ENCODE measurements around the gene MROH2A.
"Not testable (repeated sequence)": the region's sequence is repeated elsewhere in the genome, so short reads cannot be mapped to it uniquely, and the experiment has no call there.

Gene MROH2A

GRCh38 chr2:233778030-233778429 lies at the start of gene MROH2A:
MROH2A (plus strand) TSS chr2:233778330; CDS start chr2:233779359, 1,029 bp downstream.
- no peak for TF ChIP-seq CTCF (IDR thresholded peaks at IDR 0.05)
- no peak within 1 kb of the TSS for H3K27ac Mint-ChIP-seq
- no peak within 1 kb of the TSS for H3K4me3 Mint-ChIP-seq
- no peaks in the 10 kb centered on the region for H3K36me3 Mint-ChIP-seq (ENCODE audit: low read depth)
- DNase-seq: no peak
- no peaks in the 10 kb centered on the region for H3K4me1 Mint-ChIP-seq
- H3K27me3 Mint-ChIP-seq (ENCODE audit: low read depth, poor library complexity): peaks cover 4% of the 10 kb centered on the region
- peaks cover 36% of the 10 kb centered on the region for H3K9me3 Mint-ChIP-seq

- no peak for TF ChIP-seq CTCF (IDR thresholded peaks at IDR 0.05)
- Mint-ChIP-seq H3K9me3 (peaks cover 11% of the 10 kb centered on the region), H3K27me3 (ENCODE audit: low read depth, poor library complexity) (peaks cover 25% of the 10 kb centered on the region), H3K27ac (no peak within 1 kb of the TSS), H3K4me3 (no peak within 1 kb of the TSS), H3K4me1 (no peaks in the 10 kb centered on the region), H3K36me3 (ENCODE audit: low read depth) (no peaks in the 10 kb centered on the region)
- no peak for DNase-seq
Observed at GRCh38 chr2:233728723-233729301, 49.3 kb upstream of the MROH2A start, which contains the start of gene UGT1A3. UGT1A3 (plus strand) TSS chr2:233729042; CDS start chr2:233729127, 85 bp downstream.

GRCh38 chr2:233736868-233737653 lies 41.1 kb upstream of the MROH2A start:
- Mint-ChIP-seq H3K9me3 (peaks cover 14% of the 10 kb centered on the region), H3K27me3 (ENCODE audit: low read depth, poor library complexity) (peaks cover 27% of the 10 kb centered on the region)
- not testable (repeated sequence) for H3K4me3 Mint-ChIP-seq; DNase-seq; H3K27ac Mint-ChIP-seq; H3K4me1 Mint-ChIP-seq; H3K36me3 Mint-ChIP-seq (ENCODE audit: low read depth)

- Mint-ChIP-seq H3K9me3 (peaks cover 14% of the 10 kb centered on the region), H3K4me1 (no peaks in the 10 kb centered on the region), H3K36me3 (ENCODE audit: low read depth) (no peaks in the 10 kb centered on the region), H3K4me3 (no peak overlapping the region), H3K27me3 (ENCODE audit: low read depth, poor library complexity) (peaks cover 24% of the 10 kb centered on the region), H3K27ac (no peak overlapping the region)
- TF ChIP-seq CTCF (IDR thresholded peaks at IDR 0.05): no peak
- no peak for DNase-seq
Observed at GRCh38 chr2:233740870-233741269, 37.3 kb upstream of the MROH2A start.

- H3K36me3 Mint-ChIP-seq (ENCODE audit: low read depth): no peaks in the 10 kb centered on the region
- H3K27ac Mint-ChIP-seq: no peak overlapping the region
- H3K9me3 Mint-ChIP-seq: peaks cover 6% of the 10 kb centered on the region
- no peak for TF ChIP-seq CTCF (IDR thresholded peaks at IDR 0.05)
- H3K4me1 Mint-ChIP-seq: no peaks in the 10 kb centered on the region
- peaks cover 9% of the 10 kb centered on the region for H3K27me3 Mint-ChIP-seq (ENCODE audit: low read depth, poor library complexity)
- H3K4me3 Mint-ChIP-seq: no peak overlapping the region
- DNase-seq: no peak
Observed at GRCh38 chr2:233743464-233744259, 34.5 kb upstream of the MROH2A start.

- no peaks in the 10 kb centered on the region for H3K36me3 Mint-ChIP-seq (ENCODE audit: low read depth)
- no peak for DNase-seq
- no peak overlapping the region for H3K27ac Mint-ChIP-seq
- no peaks in the 10 kb centered on the region for H3K4me1 Mint-ChIP-seq
- peaks cover 10% of the 10 kb centered on the region for H3K9me3 Mint-ChIP-seq
- no peak overlapping the region for H3K4me3 Mint-ChIP-seq
- peaks cover 9% of the 10 kb centered on the region for H3K27me3 Mint-ChIP-seq (ENCODE audit: low read depth, poor library complexity)
- TF ChIP-seq CTCF (IDR thresholded peaks at IDR 0.05): no peak
Observed at GRCh38 chr2:233745073-233745755, 32.9 kb upstream of the MROH2A start.

GRCh38 chr2:233745838-233746237 lies 32.3 kb upstream of the MROH2A start:
- H3K4me3 Mint-ChIP-seq; H3K36me3 Mint-ChIP-seq (ENCODE audit: low read depth); H3K27ac Mint-ChIP-seq; H3K27me3 Mint-ChIP-seq (ENCODE audit: low read depth, poor library complexity); H3K4me1 Mint-ChIP-seq; DNase-seq: not testable (repeated sequence)
- peaks cover 16% of the 10 kb centered on the region for H3K9me3 Mint-ChIP-seq
